ENCODE measurements around the gene TMEM258. TPM values are rescaled to one million over a fixed set of nuclear protein-coding genes. Genes with fewer than 3 reads are reported as not detected.

The TMEM258 gene
- total and polyA plus RNA-seq, 4 donors, result 31.0 to 136 (median 98.7) TPM

DNA sequence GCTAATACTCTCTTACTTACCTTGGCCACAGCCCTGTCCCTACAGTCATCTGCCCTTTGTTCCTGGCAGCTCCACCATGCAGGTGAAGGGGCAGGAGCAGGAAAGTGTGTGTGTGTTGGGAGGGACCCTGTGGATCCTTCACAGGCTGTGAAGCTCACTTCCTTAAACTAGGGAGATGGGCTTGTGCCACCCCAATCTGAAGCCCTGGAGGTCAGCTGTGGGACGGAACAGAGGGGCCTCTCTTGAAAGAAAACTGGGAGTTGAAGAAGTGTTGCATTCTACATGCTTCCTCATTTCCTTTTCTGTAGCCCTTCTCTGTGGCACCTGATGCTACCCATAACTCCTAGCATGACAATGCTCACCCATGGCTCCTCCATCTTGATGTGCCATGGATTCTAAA lies 12.7 kb upstream of the TMEM258 start:
- DNase-seq (ENCODE audit: low spot score), result no peak

DNA sequence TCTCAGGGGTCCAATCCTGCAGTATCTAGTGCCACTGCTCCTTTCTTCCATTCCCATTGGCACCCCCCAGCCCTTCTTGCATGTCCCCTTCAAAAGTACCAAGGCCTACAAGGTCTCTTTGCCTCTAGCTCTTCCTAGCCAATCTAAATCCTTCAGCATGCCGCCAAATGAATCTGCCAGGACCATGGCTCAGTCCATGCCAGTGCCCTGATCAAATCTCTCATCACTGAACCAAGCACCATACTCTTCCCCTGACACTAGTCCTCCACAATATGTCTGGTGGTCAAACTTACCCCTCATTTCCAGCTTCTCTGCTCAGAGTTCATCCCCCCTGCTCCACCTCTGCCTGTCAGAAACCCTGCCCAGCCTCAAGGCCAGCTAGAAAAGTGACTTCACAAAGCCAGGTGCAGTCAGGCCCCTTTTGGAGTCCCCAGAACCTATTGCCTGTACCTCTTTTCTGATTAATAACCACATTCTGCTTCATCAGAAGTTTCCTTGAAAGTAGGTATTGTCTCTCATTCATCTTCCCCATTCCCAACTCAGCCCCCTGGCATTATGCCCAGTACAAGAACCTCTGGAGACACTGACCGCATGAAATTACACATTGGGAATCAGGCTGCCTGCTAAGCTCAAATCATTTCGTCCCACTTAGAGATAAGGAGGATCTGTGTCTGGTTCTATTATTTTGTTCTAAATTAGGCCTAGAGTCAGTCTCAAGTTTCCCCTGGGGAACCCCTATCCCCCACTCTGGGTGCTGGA lies 11.7 kb upstream of the TMEM258 start:
- no peak overlapping the region for H3K9ac ChIP-seq (ENCODE audit: low read depth in 1 of 2, low read length in 2 of 2)
- H3K4me3 ChIP-seq (ENCODE audit: low read depth in 1 of 3, low read length in 3 of 3), result no peak overlapping the region
- no peak overlapping the region for H3K27ac ChIP-seq (ENCODE audit: low read depth in 1 of 2, low read length in 2 of 2)
- no peaks in the 10 kb centered on the region for H3K27me3 ChIP-seq (ENCODE audit: control insufficient read depth in 4 of 4, insufficient read depth in 4 of 4, low read length in 3 of 4)
- H3K4me1 ChIP-seq (ENCODE audit: control insufficient read depth in 4 of 4, insufficient read depth in 4 of 4, low read length in 3 of 4), result no peaks in the 10 kb centered on the region
- 86% methylated on average over 3 of the region's 3 CpGs for WGBS
- TF ChIP-seq YY1 (IDR thresholded peaks at IDR 0.05) (no peak), FOXA1 (IDR thresholded peaks at IDR 0.05) (no peak), JUND (IDR thresholded peaks at IDR 0.05) (no peak)
- TF ChIP-seq, protein P1, sequence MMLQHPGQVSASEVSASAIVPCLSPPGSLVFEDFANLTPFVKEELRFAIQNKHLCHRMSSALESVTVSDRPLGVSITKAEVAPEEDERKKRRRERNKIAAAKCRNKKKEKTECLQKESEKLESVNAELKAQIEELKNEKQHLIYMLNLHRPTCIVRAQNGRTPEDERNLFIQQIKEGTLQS (IDR thresholded peaks at IDR 0.05), result no peak
- no peaks in the 10 kb centered on the region for H3K9me3 ChIP-seq (ENCODE audit: control insufficient read depth in 4 of 4, low read length in 3 of 4)
- H3K36me3 ChIP-seq (ENCODE audit: control insufficient read depth in 4 of 4, insufficient read depth in 3 of 4, low read depth in 1 of 4, low read length in 3 of 4), result peaks cover 3 to 58% (median 23%) of the 10 kb centered on the region in 4 donors
- DNase-seq (ENCODE audit: low spot score), result no peak

More for the DNA sequence above, 12.7 kb upstream of the TMEM258 start:
- Histone ChIP-seq H3K4me1 (ENCODE audit: control insufficient read depth in 4 of 4, insufficient read depth in 4 of 4, low read length in 3 of 4) (no peaks in the 10 kb centered on the region), H3K36me3 (ENCODE audit: control insufficient read depth in 4 of 4, insufficient read depth in 3 of 4, low read depth in 1 of 4, low read length in 3 of 4) (peaks cover 4 to 67% (median 29%) of the 10 kb centered on the region in 4 donors), H3K9me3 (ENCODE audit: control insufficient read depth in 4 of 4, low read length in 3 of 4) (no peaks in the 10 kb centered on the region), H3K27me3 (ENCODE audit: control insufficient read depth in 4 of 4, insufficient read depth in 4 of 4, low read length in 3 of 4) (no peaks in the 10 kb centered on the region), H3K9ac (ENCODE audit: low read depth in 1 of 2, low read length in 2 of 2) (no peak overlapping the region), H3K4me3 (ENCODE audit: low read depth in 1 of 3, low read length in 3 of 3) (no peak overlapping the region), H3K27ac (ENCODE audit: low read depth in 1 of 2, low read length in 2 of 2) (no peak overlapping the region)
- 94% methylated on average over 1 of the region's 1 CpG for WGBS
- TF ChIP-seq, protein P2, sequence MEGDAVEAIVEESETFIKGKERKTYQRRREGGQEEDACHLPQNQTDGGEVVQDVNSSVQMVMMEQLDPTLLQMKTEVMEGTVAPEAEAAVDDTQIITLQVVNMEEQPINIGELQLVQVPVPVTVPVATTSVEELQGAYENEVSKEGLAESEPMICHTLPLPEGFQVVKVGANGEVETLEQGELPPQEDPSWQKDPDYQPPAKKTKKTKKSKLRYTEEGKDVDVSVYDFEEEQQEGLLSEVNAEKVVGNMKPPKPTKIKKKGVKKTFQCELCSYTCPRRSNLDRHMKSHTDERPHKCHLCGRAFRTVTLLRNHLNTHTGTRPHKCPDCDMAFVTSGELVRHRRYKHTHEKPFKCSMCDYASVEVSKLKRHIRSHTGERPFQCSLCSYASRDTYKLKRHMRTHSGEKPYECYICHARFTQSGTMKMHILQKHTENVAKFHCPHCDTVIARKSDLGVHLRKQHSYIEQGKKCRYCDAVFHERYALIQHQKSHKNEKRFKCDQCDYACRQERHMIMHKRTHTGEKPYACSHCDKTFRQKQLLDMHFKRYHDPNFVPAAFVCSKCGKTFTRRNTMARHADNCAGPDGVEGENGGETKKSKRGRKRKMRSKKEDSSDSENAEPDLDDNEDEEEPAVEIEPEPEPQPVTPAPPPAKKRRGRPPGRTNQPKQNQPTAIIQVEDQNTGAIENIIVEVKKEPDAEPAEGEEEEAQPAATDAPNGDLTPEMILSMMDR (IDR thresholded peaks at IDR 0.05; ENCODE audit: low read depth, low read length, missing input control), result no peak
- TF ChIP-seq, protein P1 (IDR thresholded peaks at IDR 0.05), result no peak
- no peak for TF ChIP-seq FOXA2 (IDR thresholded peaks at IDR 0.05)
- no peak for TF ChIP-seq RXRA (IDR thresholded peaks at IDR 0.05)
- TF ChIP-seq, protein P3, sequence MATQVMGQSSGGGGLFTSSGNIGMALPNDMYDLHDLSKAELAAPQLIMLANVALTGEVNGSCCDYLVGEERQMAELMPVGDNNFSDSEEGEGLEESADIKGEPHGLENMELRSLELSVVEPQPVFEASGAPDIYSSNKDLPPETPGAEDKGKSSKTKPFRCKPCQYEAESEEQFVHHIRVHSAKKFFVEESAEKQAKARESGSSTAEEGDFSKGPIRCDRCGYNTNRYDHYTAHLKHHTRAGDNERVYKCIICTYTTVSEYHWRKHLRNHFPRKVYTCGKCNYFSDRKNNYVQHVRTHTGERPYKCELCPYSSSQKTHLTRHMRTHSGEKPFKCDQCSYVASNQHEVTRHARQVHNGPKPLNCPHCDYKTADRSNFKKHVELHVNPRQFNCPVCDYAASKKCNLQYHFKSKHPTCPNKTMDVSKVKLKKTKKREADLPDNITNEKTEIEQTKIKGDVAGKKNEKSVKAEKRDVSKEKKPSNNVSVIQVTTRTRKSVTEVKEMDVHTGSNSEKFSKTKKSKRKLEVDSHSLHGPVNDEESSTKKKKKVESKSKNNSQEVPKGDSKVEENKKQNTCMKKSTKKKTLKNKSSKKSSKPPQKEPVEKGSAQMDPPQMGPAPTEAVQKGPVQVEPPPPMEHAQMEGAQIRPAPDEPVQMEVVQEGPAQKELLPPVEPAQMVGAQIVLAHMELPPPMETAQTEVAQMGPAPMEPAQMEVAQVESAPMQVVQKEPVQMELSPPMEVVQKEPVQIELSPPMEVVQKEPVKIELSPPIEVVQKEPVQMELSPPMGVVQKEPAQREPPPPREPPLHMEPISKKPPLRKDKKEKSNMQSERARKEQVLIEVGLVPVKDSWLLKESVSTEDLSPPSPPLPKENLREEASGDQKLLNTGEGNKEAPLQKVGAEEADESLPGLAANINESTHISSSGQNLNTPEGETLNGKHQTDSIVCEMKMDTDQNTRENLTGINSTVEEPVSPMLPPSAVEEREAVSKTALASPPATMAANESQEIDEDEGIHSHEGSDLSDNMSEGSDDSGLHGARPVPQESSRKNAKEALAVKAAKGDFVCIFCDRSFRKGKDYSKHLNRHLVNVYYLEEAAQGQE (IDR thresholded peaks at IDR 0.05), result no peak

DNA sequence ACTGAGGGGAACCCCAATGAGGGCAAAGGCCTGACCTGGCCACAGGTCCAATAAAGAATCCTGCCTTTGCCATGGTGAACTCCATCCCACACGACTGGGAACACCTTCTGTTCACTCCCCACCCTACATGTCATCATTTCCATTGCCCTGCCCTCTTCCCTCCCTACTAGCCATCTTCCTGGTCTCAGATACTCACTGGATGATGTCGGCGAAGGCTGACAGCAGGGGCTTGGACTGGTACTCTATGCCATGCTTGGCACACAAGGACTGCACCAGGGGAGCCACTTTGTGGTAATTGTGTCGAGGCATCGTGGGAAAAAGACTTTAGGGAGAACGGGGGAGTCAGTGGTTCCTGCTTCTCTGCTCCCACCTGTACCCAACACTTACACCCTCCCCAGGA lies 10.2 kb upstream of the TMEM258 start:
- H3K4me3 ChIP-seq (ENCODE audit: low read depth in 1 of 3, low read length in 3 of 3), result no peak overlapping the region
- DNase-seq (ENCODE audit: low spot score), result no peak
- peaks cover 3 to 46% (median 16%) of the 10 kb centered on the region in 4 donors for H3K36me3 ChIP-seq (ENCODE audit: control insufficient read depth in 4 of 4, insufficient read depth in 3 of 4, low read depth in 1 of 4, low read length in 3 of 4)
- H3K27ac ChIP-seq (ENCODE audit: low read depth in 1 of 2, low read length in 2 of 2), result no peak overlapping the region
- H3K9me3 ChIP-seq (ENCODE audit: control insufficient read depth in 4 of 4, low read length in 3 of 4), result no peaks in the 10 kb centered on the region
- H3K27me3 ChIP-seq (ENCODE audit: control insufficient read depth in 4 of 4, insufficient read depth in 4 of 4, low read length in 3 of 4), result no peaks in the 10 kb centered on the region
- 95% methylated on average over 6 of the region's 6 CpGs for WGBS
- H3K4me1 ChIP-seq (ENCODE audit: control insufficient read depth in 4 of 4, insufficient read depth in 4 of 4, low read length in 3 of 4), result peaks cover 0 to 8% (median 3%) of the 10 kb centered on the region in 4 donors
- no peak overlapping the region for H3K9ac ChIP-seq (ENCODE audit: low read depth in 1 of 2, low read length in 2 of 2)
- TF ChIP-seq YY1 (IDR thresholded peaks at IDR 0.05), result no peak
- TF ChIP-seq, protein P2 (IDR thresholded peaks at IDR 0.05; ENCODE audit: low read depth, low read length, missing input control), result no peak
- TF ChIP-seq, protein P3 (IDR thresholded peaks at IDR 0.05), result no peak
- TF ChIP-seq, protein P4, sequence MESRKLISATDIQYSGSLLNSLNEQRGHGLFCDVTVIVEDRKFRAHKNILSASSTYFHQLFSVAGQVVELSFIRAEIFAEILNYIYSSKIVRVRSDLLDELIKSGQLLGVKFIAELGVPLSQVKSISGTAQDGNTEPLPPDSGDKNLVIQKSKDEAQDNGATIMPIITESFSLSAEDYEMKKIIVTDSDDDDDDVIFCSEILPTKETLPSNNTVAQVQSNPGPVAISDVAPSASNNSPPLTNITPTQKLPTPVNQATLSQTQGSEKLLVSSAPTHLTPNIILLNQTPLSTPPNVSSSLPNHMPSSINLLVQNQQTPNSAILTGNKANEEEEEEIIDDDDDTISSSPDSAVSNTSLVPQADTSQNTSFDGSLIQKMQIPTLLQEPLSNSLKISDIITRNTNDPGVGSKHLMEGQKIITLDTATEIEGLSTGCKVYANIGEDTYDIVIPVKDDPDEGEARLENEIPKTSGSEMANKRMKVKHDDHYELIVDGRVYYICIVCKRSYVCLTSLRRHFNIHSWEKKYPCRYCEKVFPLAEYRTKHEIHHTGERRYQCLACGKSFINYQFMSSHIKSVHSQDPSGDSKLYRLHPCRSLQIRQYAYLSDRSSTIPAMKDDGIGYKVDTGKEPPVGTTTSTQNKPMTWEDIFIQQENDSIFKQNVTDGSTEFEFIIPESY (IDR thresholded peaks at IDR 0.05), result no peak
- no peak for TF ChIP-seq EGR1 (IDR thresholded peaks at IDR 0.05; ENCODE audit: low read depth in 2 of 2)
- no peak for TF ChIP-seq HNF4G (IDR thresholded peaks at IDR 0.05)
